Transverse colon (tissue), 4 donors: ENCODE measurements around the gene KLHL22. TPM values are rescaled to one million over a fixed set of nuclear protein-coding genes. Genes with fewer than 3 reads are reported as not detected.

Experiments
- DNase-seq: peaks from one replicate; pipeline ENCODE4 v3.0.0-alpha.2; 2019
- H3K27ac ChIP-seq, 4 donors: fragments of 200-600 bp; sonication (generic); 2 replicates each; pipeline ENCODE4 v1.5.1; 2016 to 2018; ENCODE audit warnings: inconsistent platforms in 4 of 4
- H3K27me3 ChIP-seq: fragments of 200-600 bp; sonication (generic); 2 replicates; pipeline ENCODE4 v1.5.1; 2017; ENCODE audit warnings: inconsistent platforms
- H3K36me3 ChIP-seq, 4 donors: fragments of 200-600 bp; sonication (generic); 2 replicates each; pipeline ENCODE4 v1.5.1; 2017 to 2019; ENCODE audit warnings: inconsistent platforms in 4 of 4
- H3K4me1 ChIP-seq, 4 donors: fragments of 200-600 bp; sonication (generic); 2 replicates each; pipeline ENCODE4 v1.5.1; 2017 to 2020; ENCODE audit warnings: inconsistent platforms in 4 of 4
- H3K4me3 ChIP-seq, 4 donors: fragments of 200-600 bp; sonication (generic); 1 replicate in 1 of 4; 2 replicates in 3 of 4; pipeline versions ENCODE4 v1.5.1 to v1.6.1; 2017 to 2019; ENCODE audit warnings: inconsistent platforms in 4 of 4
- H3K9me3 ChIP-seq, 2 donors: fragments of 200-600 bp; sonication (generic); 2 replicates each; pipeline ENCODE4 v1.5.1; 2017 to 2019; ENCODE audit warnings: inconsistent platforms in 2 of 2
- CTCF ChIP-seq, 5 experiments: fragments of 200-600 bp in 3 of 5; fragments of 450-650 bp in 2 of 5; sonication (generic) in 3 of 5; IDR thresholded peaks; 1 replicate in 2 of 5; 2 replicates in 3 of 5; pipeline ENCODE4 v1.5.1; 2016 to 2017; ENCODE audit warnings: antibody characterized with exemption in 5 of 5, inconsistent platforms in 3 of 5, mild to moderate bottlenecking in 2 of 5, moderate library complexity in 1 of 5
- EP300 ChIP-seq: sonication (generic); formaldehyde crosslinking; IDR thresholded peaks from one replicate; pipeline ENCODE4 v1.6.1; 2017; ENCODE audit warnings: antibody characterized with exemption, low read depth
- POLR2A ChIP-seq: fragments of 450-650 bp; IDR thresholded peaks from one replicate; pipeline ENCODE4 v1.6.1; 2016; ENCODE audit warnings: antibody characterized with exemption, mild to moderate bottlenecking, moderate library complexity
- POLR2AphosphoS5 ChIP-seq, 3 donors: sonication (generic); formaldehyde crosslinking; IDR thresholded peaks; one replicate each; pipeline ENCODE4 v1.6.1; 2016; ENCODE audit warnings: antibody characterized with exemption in 3 of 3
- WGBS, 2 donors: methylation state at CpG; one replicate each; pipeline ENCODE4 v1.1.5; 2018; ENCODE audit warnings: low coverage in 1 of 2; 5-methylcytosine and 5-hydroxymethylcytosine counted together
- in situ Hi-C, 4 donors: fragments of 200-750 bp; cut with MboI; loops; one replicate each; pipeline versions ENCODE4 v1.15.0 to v1.15.1; 2017; ENCODE audit warnings: low sequenced_read_pairs in 3 of 4, low pct_ligation_motif_present in 1 of 4, low pct_unique_long_range_greater_than_20kb in 1 of 4
- intact Hi-C: fragments of 100-400 bp; cut with DNase I; formaldehyde crosslinking; loops from one replicate; pipeline ENCODE4 v1.15.1; 2023; ENCODE audit warnings: low total_unique reads
- total RNA-seq, 4 donors: library from RNA; depleted of rRNA; stranded (reverse); fragments of >200 nt; gene quantifications; one replicate each; pipeline ENCODE4 v1.1.0, GENCODE V29; 2016

The KLHL22 gene
- total RNA-seq, 4 donors from 2014 or later: 12.7 to 75.9 (median 16.9) TPM

GRCh38 chr22:20408891-20409290, 86.7 kb downstream of the KLHL22 start:
- no peak overlapping the region for H3K27ac ChIP-seq
- H3K9me3 ChIP-seq: no peaks in the 10 kb centered on the region
- H3K4me3 ChIP-seq: no peak overlapping the region
- intact Hi-C loops: no loop called here
- DNase-seq: no peak
- H3K36me3 ChIP-seq: no peaks in the 10 kb centered on the region
- H3K4me1 ChIP-seq: no peaks in the 10 kb centered on the region
- in situ Hi-C loops: loop anchor here in 1 of 4 donors (25.0 kb wide), 1 partner anchor 328 kb away; no protein-coding TSS in a partner anchor
- WGBS, 2 donors: 88% methylated on average over 4 of the region's 4 CpGs; no CpG with 5 or more reads in 1 of the 2 donors
- H3K27me3 ChIP-seq: no peaks in the 10 kb centered on the region
- TF ChIP-seq EP300: no peak
- no peak for TF ChIP-seq POLR2AphosphoS5 (IDR thresholded peaks at IDR 0.05)
- TF ChIP-seq CTCF (IDR thresholded peaks at IDR 0.05): no peak
- no peak for TF ChIP-seq POLR2A

- H3K36me3 ChIP-seq: no peaks in the 10 kb centered on the region
- H3K4me1 ChIP-seq: no peaks in the 10 kb centered on the region
- in situ Hi-C loops (loop anchor here in 1 of 4 donors (25.0 kb wide), 1 partner anchor 329 kb away; no protein-coding TSS in a partner anchor), intact Hi-C loops (no loop called here)
- WGBS, 2 donors: 40 to 85% methylated on average over 1 to 3 of the region's 3 CpGs
- TF ChIP-seq EP300 (no peak), POLR2AphosphoS5 (IDR thresholded peaks at IDR 0.05) (no peak), POLR2A (no peak), CTCF (IDR thresholded peaks at IDR 0.05) (no peak)
- H3K9me3 ChIP-seq: no peaks in the 10 kb centered on the region
- no peak for DNase-seq
- H3K4me3 ChIP-seq: no peak overlapping the region
- H3K27me3 ChIP-seq: no peaks in the 10 kb centered on the region
- no peak overlapping the region for H3K27ac ChIP-seq
These were observed 87.8 kb downstream of the KLHL22 start for GRCh38 chr22:20407829-20408228.

- Histone ChIP-seq H3K9me3 (no peaks in the 10 kb centered on the region), H3K27me3 (no peaks in the 10 kb centered on the region), H3K4me3 (no peak overlapping the region), H3K27ac (no peak overlapping the region), H3K4me1 (no peaks in the 10 kb centered on the region), H3K36me3 (no peaks in the 10 kb centered on the region)
- intact Hi-C loops: no loop called here
- TF ChIP-seq POLR2A (no peak), EP300 (no peak), POLR2AphosphoS5 (IDR thresholded peaks at IDR 0.05) (no peak), CTCF (IDR thresholded peaks at IDR 0.05) (no peak)
- in situ Hi-C loops: loop anchor here in 1 of 4 donors (25.0 kb wide), 1 partner anchor 330 kb away; no protein-coding TSS in a partner anchor
- no peak for DNase-seq
- 91 to 92% methylated on average over 2 to 13 of the region's 13 CpGs for WGBS, 2 donors
These were observed 88.7 kb downstream of the KLHL22 start for GRCh38 chr22:20406686-20407408.

GRCh38 chr22:20405931-20406685, 89.5 kb downstream of the KLHL22 start:
- TF ChIP-seq CTCF (IDR thresholded peaks at IDR 0.05): no peak
- no peak for TF ChIP-seq POLR2A
- no peak for TF ChIP-seq POLR2AphosphoS5 (IDR thresholded peaks at IDR 0.05)
- TF ChIP-seq EP300: no peak
- no peaks in the 10 kb centered on the region for H3K36me3 ChIP-seq

More at GRCh38 chr22:20405931-20406685, 89.5 kb downstream of the KLHL22 start:
- Histone ChIP-seq H3K4me1 (no peaks in the 10 kb centered on the region), H3K27ac (no peak overlapping the region), H3K27me3 (no peaks in the 10 kb centered on the region), H3K9me3 (no peaks in the 10 kb centered on the region), H3K4me3 (no peak overlapping the region)
- no peak for DNase-seq
- intact Hi-C loops: no loop called here
- in situ Hi-C loops: loop anchor here in 1 of 4 donors (25.0 kb wide), 1 partner anchor 331 kb away; no protein-coding TSS in a partner anchor
- WGBS, 2 donors: 90 to 96% methylated on average over 4 to 60 of the region's 62 CpGs
